GM18526 (cell line): ENCODE measurements around the gene RHBDF1.

Source experiments
- POLR2A ChIP-seq: IDR thresholded peaks from 3 replicates; pipeline ENCODE4 v1.6.1; 2011; ENCODE audit not compliant: insufficient read length; ENCODE audit errors: extremely low read depth

The RHBDF1 gene

GRCh38 chr16:41439-42068, 30.9 kb downstream of the RHBDF1 start:
- no peak for TF ChIP-seq POLR2A

- no peak for TF ChIP-seq POLR2A
Measured at GRCh38 chr16:38941-39892, 33.2 kb downstream of the RHBDF1 start.

GRCh38 chr16:37511-37910, 34.9 kb downstream of the RHBDF1 start:
- no peak for TF ChIP-seq POLR2A

DNA sequence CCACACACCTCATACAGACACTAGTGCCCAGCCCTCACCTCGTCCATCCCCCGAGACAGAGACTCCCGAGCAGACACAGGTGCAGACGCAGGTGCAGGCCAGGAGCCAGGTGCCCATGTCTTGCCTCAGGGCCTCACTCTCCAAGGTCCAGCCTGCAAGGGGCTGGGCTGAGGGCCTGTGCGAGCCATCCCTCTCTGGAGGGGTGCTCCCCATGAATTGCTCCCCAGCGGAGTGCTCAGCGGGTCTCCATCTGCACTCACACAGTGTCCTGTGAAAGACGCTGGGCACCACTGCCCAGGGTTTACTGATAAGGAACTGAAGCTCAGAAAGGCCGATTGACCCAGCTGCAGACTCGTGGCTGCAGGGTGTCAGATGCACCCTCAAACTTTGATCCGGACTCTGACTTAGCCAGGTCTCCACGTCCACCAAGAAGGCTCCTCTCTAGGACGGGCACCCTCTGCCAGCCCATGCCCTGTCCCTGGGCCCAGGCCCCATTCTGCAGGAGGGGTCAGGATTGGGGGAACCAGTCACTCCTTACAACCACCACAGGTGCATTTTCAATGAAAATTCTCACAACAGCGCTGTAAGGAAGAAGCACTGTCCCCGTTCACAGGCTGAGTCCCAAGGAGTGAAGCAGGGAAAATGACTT, 36.0 kb downstream of the RHBDF1 start:
- no peak for TF ChIP-seq POLR2A

DNA sequence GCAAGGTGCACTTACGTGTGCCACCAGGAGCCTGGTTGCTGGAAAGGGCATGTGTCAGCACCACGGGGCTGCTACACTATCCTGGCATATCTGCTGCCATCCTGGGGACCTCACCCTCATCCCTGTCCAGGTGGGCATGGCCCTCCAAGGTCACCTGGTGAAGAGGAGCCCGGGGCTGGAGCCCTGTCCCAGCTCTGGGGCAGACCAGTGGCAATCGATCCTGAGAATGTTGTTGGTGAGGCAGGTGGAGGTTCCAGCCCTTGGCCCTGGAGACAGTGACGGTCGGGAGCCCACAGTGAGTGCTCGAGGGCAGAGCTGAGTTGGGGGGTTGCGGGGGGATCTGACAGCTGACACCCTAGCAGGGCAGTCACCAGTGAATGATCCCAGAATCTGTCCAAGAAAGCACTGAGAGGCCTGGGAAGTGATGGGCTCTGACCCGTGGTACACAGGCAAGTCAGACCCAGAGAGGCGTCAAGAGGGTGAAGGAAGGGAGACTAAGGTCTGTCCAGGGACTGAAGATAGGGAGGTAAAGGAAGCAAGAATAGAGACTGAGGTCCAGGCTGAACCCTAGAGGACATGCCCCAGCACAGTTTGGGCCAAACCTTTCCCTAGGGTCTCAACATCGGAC, 36.6 kb downstream of the RHBDF1 start:
- TF ChIP-seq POLR2A: no peak

DNA sequence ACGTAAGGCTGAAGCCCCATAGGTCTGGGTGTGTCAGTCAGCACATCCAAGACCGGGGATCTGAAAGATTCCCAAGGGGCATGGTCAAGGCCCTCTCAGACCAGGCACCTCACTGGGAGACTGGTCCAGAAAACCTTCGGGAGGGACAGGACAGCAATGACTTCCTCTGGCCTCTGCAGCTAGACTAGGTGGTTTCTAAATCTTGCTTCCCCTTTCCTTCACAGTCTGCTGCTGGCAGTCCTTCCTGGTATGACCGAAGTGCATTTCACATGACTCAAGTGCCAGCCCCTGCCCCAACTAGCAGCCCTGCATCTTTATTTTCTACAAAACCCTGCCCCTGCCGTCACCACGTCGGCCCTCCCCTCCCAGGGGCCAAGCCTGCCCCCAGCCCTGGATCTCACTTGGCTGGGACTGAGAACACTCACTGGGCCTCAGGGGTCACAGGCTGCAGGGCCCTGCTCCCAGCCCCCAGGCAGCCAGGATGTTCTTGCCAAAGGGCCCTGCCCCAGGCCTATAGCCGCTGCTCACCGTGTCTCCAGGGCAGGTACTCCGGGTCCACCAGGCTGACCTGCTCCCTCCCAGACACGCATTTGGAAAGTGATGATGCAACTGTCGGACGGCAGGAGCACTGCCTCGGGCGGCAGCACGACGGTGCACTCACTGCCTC, 37.3 kb downstream of the RHBDF1 start:
- no peak for TF ChIP-seq POLR2A

DNA sequence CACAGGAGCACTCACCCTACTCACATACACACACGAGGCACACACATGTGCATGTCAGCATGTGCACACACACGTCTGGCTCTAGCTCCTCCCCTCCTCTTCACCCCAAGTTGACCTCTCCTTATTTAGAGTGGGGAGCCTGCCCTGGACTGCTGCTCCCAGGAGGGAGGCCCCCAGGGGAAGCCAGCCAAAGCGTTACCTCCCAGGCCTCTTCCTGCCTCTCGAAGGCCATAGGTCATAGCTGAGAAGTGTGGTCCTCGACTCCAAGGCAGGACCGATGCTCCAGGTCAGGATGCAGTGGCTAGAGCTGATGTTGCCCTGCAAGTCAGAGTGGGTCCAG, 37.8 kb downstream of the RHBDF1 start:
- TF ChIP-seq POLR2A: no peak

- TF ChIP-seq POLR2A: no peak
Measured at GRCh38 chr16:33877-34647, 38.4 kb downstream of the RHBDF1 start.

- TF ChIP-seq POLR2A: no peak
Measured at GRCh38 chr16:9903-10665, 62.3 kb downstream of the RHBDF1 start.
